Measurements from ENCODE around the gene CEP250.

- TF ChIP-seq CTCF (IDR thresholded peaks at IDR 0.05) (no peak), EZH2 (IDR thresholded peaks at IDR 0.05) (no peak), EZH2phosphoT487 (IDR thresholded peaks at IDR 0.05) (no peak)
Measured at GRCh38 chr20:35558451-35558850, 103.1 kb downstream of the CEP250 start.

All from neural progenitor cell (in vitro differentiated cells).